Occipital lobe (tissue), 2 donors: ENCODE data around the gene MRPL39. TPM values are rescaled to one million over a fixed set of nuclear protein-coding genes. Genes with fewer than 3 reads are reported as not detected.

Experiments
- DNase-seq: peaks from one replicate; lab custom pipeline; 2025; lab: John Stamatoyannopoulos, UW
- total RNA-seq: library from RNA; depleted of rRNA; stranded (reverse); fragments of >200 nt; gene quantifications from one replicate; pipeline ENCODE4 v1.2.3, GENCODE V29; 2014

Gene MRPL39
- total RNA-seq, 1 donor from 2014 or later: 32.3 TPM

DNA sequence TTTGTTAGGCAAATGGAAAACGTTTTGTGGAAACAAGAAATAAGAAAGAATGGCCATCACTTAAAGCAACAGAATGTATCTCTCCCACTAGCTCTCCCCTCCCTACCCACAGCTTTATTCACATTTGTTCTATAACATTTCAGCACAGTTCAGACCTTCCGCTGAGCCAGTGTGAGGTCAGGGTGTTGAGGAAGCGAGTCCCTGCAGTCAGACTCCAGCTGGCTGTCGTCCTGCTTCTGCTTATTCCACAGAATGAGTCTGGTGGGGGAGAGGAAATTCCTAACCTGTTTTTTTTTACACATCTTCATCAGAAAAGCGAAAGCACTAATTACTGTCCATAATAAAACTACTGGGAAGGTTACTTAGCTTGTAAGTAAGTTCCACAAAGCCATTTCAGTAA, 39.0 kb downstream of the MRPL39 start:
- DNase-seq: no peak

DNA sequence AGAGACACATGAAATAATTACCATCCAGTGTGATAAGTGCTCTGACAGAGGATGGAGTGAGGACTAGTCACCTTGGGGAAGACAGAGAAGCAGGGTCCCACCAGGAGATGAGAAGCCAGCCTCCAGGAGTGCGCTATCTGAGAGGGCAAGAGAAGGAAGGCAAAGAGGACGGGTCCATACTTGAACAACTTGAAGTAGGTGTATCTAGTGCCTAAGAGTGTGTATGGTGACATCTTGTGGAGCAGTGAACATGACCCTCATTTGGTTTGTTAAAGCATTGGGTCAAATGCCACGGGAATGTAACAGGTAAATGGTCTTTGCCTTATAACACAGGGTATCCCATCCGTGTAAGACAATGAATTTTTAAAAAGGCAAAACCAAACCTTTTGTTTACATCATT, 39.8 kb downstream of the MRPL39 start:
- DNase-seq: no peak

GRCh38 chr21:25566645-25567044, 40.6 kb downstream of the MRPL39 start:
- DNase-seq: no peak

DNA sequence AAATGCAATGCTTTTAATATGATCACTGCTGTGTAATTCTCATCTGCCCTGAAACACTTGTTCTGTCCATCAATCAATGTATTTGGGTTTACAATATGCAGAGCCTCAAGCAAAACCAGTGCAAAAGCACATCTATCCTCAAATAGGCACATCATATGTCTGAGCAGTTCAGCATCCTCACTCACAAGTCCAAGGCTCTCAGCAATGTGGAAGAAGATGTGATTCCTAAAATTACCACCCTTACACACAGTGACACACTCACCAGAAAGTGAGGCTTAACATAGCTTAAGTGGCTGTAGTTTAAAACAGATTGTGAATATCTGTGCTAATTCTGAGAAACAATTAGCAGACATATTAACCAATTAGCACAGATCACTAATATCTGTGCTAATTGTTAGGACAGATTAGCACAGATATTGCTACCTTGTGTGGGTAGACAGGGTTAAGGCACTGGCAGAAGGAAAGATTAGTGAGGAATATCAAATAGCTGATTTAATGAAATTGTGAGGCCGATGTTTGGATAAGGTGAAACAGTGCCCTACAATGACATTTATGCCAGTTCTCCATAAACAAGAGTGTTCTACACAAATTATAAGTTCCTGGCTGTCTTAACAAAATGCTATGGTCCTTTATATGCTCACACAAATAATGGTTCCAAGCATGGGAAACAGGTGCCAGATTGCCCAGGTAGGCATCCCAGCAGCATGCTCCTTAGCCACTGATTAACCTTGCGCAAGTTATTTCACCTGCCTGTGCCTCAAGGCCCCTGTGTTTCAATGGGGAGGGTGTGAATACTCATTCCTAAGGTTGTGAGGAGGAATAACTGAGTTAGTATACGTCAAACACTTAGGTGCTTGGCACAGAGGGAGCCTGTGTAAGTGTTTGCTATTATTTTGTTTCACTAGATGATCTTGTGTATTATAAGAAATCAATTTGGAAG, 41.7 kb downstream of the MRPL39 start:
- no peak for DNase-seq

GRCh38 chr21:25564349-25564948, 42.8 kb downstream of the MRPL39 start:
- no peak for DNase-seq

DNA sequence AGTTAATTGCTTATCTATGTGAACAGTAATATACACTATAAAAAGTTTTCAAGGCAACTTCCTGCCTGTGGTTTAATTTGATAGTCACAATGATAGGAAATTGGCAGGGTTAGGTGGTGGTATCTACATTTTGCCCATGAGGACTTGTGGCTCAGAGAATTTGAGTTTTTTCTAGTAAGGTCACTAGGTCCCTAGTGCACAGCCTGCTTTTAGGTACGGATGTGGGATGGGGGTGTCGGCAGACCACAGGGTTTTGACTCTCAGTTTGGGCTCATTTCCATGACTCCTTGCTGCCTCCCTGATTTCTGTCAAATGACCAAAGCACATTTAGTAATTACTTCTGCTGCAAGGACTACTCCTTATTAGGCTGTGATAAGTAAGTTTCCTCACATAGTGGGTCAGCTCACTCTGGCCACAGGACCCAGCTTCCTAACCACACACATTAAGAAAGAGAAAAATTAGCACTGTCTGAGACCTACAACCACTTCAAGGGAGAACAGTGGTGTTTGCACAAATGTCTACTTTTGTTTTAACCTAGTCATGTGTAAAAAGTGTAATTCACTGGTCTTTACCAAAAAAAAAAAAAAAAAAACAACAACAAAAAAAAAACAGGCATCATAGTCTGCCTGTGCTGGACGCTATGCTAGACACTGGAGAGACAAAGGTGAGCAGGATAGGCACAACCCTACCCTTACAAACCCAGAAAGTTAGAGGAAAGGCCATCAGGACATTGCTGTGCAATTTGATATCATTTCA, 43.7 kb downstream of the MRPL39 start:
- DNase-seq: no peak

DNA sequence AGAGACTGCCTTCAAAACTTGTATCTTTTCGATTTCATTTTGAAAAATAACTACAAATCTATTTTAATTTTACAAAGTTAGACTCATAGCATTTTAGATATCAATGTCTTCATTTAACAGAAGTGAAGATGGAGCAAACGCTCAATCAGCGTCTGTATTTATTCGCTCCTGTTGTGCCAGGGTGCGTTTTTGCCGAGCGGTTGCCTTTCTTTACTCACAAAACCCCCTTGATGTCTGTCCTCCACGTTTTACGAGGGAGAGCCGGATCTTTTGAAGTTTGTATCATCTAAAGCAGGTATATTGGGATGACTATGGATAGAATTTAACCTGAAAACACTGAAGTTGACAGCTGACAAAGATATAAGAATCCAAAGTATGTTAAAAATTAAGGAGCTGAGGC, 44.6 kb downstream of the MRPL39 start:
- DNase-seq: no peak

- no peak for DNase-seq
Observed at GRCh38 chr21:25561668-25562641, 45.3 kb downstream of the MRPL39 start.

DNA sequence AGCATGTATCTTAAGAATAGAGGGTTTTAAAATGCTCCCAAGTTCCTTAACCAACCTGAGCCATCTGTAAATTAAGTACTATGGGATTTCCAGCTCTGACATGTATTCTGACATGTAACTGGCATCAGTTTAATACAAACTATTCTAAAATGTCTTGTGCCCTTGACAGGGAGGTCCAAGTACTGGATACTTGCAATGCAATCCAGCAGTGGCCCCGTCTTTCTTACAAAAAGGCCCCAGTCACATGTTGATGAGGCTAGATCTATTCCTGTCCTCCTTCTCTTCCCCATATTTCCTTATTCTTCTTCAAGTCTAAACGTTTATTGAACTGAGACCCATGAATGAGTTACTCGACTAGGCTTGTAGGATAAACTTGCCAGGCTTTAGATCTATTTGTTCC, 46.4 kb downstream of the MRPL39 start:
- DNase-seq: no peak

GRCh38 chr21:25560271-25560685, 47.0 kb downstream of the MRPL39 start:
- DNase-seq: no peak

- DNase-seq: no peak
Observed at GRCh38 chr21:25559746-25560145, 47.5 kb downstream of the MRPL39 start.

DNA sequence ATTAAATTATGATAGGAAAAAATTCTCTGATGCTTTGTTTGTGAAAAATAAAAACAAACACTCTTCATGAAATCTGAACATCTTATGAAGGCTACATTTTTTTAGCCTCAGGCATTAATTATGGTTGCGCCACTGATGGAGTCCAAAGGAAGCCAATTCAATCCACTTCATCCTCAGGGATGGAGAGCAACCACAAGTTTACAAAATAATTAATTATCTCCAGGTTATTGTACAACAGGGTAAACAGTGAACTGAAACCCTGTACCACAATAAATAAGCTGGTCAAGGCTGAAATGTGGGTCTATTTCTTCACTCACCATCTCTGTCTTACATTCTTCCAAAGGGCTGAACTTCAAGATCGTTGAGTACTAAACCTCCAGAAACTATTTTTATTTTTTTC, 49.2 kb downstream of the MRPL39 start:
- no peak for DNase-seq

- DNase-seq: no peak
Observed at GRCh38 chr21:25557180-25557579, 50.1 kb downstream of the MRPL39 start.

GRCh38 chr21:25556091-25556490, 51.2 kb downstream of the MRPL39 start:
- no peak for DNase-seq

GRCh38 chr21:25555492-25555891, 51.8 kb downstream of the MRPL39 start:
- no peak for DNase-seq

DNA sequence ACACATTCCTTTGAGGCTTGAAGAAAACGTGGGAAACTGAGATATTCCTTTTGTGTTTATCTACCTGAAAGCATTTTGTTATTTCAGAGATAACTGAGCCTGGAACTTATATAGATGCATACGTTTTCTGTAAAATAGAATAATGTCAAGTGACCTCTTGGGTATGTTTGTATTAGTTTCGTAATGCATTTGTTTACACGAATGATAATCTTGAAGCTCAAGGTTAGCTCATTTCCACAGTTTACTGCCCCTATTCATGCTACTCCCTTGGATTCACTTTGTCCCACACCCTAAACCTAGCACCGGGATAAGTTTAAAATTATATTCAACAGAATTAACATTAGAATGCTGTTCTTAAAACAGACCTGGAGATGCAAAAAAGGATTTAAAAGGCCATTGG, 54.4 kb downstream of the MRPL39 start:
- DNase-seq: no peak

DNA sequence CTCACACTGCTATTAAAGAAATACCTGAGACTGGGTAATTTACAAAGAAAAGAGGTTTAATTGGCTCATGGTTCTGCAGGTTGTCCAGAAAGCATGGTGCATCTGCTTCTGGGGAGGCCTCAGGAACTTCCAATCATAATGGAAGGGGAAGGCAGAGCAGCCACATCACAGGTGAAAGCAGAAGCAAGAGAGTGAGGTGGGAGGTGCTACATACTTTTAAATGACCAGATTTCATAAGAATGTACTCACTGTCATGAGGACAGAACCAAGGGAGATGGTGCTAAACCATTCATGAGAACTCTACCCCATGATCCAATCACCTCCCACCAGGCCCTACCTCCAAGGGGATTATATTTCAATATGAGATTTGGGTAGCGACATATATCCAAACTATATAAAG, 55.7 kb downstream of the MRPL39 start:
- no peak for DNase-seq

DNA sequence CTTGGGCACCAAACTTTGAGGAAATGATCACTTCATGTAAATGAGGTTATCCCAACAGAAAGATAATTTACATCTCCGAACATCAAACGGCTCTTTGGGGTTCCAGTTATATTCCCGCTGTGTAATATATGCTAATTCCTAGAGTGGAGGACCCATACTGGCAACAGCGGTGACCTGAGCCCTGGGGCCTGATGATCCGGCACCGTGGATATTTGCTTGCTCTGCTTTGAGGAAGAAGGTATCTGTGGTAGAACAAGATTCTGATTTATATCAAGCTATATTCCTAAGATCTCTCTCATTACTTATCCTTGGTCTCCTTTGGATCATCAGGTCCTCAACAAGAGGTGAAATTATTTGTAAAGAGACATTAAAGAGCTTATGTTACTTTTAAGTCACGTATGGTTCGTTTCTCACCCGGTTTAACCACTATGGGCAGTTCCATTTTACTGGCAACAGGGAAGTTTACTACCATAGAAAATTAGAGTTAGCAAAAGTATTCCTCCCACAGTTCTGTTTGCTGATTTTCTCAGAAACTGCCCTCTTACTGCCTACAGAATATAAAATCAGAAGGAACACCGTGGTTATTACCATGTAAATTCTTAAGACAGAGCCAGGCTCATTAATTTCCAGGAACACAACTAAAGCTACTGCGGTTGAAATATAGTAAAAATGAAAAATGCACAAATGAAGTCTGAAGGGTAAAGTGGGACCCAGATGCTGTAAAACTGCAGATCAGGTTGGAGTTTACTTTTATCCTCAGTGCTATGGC, 56.7 kb downstream of the MRPL39 start:
- DNase-seq: no peak

DNA sequence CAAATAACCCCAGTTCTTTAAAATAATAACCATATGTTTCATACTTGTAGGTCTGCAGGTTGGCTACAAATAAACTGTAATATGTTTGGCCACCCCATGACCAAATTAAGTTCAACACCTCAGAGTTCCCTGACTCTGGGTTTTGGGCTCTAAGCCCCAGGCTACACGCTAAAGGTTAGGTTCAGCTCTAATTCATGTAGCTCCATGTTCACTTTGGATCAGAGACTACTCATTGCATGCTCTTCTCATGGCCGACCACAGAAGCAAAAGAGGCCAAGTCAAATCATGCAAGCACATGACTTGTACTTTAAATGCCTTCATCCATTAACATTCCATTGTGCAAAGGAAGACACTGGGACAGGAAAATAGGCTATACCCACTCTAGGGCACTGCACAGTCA, 66.2 kb downstream of the MRPL39 start:
- DNase-seq: no peak

DNA sequence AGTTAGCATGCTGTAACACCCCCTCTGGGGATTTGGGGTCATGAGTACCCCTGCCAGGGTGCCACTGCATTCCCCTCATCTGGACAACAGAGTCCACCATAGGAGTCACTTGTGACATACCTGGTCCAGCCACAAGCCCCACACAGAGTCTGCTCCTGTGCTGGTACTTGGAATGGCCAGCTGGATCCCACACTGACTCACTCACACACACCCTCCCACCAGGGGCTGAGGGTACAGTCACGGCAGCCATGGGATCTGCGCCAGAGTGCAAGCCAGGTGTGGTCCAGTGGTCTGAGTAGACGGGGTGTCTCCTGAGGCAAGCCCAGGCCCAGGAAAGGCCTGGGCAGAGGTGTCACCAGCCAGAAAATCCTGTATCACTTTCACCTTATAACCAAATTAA, 67.7 kb downstream of the MRPL39 start:
- DNase-seq: no peak
